Ramos (cell line): ENCODE data around the gene DVL3.

Experiments used
- in situ Hi-C: fragments of 300-500 bp; cut with MboI; formaldehyde crosslinking; loops from one replicate; pipeline ENCODE4 v1.14.3; 2022; ENCODE audit warnings: low sequenced_read_pairs; ENCODE audit not compliant: unreplicated experiment

DVL3 gene

DNA sequence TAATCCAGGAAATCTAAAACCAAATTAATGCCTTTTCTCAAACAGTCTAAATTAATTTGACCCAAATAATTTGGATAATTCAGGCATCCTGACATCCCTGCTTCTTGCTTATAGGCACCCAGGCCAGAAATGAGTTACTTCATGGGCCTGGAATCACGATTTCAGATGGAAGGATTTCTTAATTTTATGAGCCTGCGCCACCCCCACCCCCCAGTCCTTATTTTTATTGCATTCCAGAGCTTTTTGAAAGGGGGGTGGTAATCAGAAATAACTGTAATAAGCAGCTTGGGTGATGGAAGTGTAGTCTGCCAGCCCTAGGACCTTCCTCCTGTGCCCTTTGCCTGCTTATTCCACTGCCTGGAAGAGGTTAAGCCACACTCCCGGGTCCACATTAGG, 20.8 kb downstream of the DVL3 start:
- in situ Hi-C loops = no loop called here

DNA sequence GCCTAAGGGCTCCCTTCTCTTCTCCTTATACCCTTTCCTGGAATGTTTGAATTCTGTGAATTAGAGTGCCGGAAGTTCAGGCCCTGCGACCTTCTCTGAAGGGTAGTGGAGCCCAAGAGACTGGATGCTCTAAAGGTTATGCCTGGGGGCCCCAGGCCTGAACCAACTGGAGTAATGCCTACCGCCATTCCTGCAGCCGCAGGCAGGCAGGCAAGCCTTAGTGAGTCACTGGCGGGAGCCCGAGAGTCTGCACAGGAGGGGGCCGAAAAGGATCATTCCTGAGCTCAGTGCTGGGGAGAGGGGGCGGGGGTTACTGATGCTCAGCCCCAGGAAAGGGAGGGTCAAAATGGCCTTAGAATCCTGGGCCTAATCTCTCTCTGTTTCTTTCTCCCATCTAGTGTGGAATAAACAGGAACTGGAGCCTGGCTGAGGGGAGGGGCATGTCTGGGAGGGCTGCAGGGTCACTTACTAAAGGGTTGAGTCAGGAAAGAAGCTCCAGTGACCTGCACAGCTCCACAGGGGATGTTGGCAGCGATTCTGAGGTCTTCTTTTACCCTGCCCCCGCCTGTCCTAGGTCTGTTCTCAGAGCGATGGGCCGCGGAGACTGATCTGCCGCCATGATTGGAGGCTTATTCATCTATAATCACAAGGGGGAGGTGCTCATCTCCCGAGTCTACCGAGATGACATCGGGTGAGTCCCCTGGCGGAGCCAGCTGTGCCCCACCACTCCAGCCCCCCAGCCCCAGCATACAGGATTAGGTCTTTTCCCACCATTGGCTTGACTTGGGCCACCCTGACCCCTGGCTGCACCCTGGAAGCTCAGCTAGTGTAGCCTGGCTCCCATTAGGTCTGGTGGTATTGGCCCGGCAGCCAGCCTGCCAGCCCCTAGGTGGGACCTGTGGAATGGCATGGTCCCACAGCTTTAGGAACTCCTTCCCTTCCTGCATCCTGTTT, 21.5 kb downstream of the DVL3 start:
- in situ Hi-C loops = no loop called here

DNA sequence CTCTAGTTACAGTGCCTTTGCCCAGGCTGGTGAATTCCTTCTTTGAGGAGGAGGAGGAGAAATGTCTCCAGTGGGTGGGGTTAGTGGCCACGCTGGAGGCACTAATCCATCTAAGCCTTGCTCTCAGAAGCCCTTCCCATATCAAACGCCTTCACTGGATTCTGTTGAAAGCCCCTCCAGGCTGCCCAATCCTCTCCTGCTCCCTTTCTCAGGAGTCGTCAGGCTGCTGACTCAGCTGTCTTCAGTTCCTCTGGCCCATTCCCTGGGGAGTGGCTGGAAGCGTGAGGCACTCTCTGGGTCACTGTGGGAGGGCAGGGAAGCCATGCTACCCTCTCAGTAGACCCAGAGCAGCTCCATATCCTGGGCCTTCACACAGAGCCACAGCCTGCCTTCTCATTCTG, 22.2 kb downstream of the DVL3 start:
- in situ Hi-C loops = no loop called here

DNA sequence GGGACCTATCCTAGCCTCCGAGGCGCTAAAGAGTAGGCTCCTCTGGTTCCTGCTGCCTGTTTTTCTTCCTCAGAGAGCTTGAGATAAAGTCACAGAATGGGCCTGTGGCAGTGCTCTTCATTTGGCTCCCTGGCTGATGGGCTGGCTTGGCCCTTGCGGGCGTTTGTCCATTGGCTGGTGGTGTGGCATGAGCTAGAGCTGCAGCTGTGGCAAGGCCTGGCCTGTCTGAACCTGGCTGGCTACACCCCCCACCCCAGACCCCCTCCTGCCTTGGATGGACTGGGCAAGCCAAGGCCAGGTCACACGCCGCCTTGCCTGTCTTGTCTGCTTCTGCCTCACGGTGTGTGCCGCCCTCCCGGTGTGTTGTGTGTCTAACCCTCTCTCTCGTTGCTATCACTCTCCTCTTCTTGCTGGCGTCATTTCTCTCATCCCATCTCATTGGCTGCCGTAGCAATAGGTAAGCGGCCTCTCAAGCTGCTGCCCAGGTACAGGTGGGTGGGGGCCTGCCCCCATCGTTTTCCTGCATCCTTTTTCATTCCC, 22.7 kb downstream of the DVL3 start:
- in situ Hi-C loops = no loop called here

DNA sequence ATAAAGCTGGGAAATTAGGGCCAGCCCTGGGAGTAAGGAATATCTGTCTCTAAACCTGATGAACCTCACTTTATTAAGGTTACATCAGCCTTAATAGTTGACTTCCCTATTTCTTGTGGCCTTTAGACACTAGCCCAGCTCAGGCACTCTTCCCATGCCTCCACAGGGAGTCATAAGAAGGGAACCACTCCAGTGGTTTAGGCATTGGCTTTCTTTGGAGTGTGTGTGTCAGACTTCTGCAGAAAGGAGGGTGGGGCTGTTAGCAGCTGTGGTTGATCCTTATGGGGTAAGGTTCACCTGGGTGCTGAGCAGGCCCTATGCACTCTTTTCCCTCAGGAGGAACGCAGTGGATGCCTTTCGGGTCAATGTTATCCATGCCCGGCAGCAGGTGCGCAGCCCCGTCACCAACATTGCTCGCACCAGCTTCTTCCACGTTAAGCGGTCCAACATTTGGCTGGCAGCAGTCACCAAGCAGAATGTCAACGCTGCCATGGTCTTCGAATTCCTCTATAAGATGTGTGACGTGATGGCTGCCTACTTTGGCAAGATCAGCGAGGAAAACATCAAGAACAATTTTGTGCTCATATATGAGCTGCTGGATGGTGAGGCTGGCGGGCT, 23.5 kb downstream of the DVL3 start:
- in situ Hi-C loops = no loop called here

DNA sequence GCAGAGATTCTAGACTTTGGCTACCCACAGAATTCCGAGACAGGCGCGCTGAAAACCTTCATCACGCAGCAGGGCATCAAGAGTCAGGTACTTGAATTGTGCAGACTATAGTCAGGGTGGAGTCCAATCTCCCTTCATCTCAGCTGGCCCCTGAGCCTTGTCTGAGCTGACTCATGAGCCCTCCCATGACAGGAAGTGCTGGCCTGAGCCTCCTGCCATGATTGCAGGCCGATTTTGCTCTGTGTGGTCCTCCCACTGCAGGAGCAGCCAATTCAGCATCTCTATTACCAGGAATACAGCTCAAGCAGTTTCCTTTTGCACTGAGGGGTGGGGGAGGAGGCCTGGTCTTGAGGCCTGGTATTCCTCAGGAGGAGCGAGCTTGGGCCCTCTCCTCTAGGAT, 25.0 kb downstream of the DVL3 start:
- in situ Hi-C loops = no loop called here

DNA sequence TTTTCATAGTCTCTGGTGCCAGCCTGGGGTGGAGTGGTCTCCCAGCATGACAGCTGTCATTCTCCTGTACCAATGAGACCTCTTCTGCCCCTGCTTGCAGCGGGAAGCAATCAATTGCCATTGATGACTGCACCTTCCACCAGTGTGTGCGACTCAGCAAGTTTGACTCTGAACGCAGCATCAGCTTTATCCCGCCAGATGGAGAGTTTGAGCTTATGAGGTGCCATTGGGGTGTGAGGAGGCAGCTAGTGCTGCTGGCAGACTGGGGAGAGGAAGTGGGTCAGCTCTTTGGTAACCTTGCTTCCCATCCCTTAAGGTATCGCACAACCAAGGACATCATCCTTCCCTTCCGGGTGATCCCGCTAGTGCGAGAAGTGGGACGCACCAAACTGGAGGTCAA, 26.4 kb downstream of the DVL3 start:
- in situ Hi-C loops = no loop called here

DNA sequence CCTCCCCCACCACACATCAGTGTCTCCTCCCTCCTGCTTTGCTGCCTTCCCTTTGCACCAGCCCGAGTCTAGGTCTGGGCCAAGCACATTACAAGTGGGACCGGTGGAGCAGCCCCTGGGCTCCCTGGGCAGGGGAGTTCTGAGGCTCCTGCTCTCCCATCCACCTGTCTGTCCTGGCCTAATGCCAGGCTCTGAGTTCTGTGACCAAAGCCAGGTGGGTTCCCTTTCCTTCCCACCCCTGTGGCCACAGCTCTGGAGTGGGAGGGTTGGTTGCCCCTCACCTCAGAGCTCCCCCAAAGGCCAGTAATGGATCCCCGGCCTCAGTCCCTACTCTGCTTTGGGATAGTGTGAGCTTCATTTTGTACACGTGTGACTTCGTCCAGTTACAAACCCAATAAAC, 28.5 kb downstream of the DVL3 start:
- in situ Hi-C loops = no loop called here

DNA sequence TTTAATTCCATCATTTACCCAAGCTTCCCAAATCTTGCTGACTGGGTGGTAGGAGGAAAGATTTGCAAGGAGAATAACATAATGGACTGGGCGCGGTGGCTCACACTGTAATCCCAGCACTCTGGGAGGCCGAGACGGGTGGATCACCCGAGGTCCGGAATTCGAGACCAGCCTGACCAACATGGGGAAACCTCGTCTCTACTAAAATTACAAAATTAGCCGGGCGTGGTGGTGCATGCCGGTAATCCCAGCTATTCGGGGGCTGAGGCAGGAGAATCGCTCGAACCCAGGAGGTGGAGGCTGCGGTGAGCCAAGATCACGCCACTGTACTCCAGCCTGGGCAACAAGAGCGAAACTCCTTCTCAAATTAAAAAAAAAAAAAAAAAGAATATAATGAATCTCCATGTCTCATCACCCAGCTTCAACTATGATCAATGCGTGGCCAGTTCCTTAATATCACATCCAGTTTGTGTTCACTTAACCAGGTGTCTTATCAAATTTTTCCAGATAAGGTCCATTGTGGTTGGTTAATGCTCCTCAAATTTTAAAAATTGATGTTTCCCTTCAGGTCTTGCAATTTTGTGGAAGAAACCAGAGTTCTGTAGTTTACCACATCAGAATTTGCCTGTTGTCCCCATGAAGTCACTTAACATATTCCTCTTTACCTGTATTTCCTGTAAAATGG, 29.5 kb downstream of the DVL3 start:
- in situ Hi-C loops = no loop called here

DNA sequence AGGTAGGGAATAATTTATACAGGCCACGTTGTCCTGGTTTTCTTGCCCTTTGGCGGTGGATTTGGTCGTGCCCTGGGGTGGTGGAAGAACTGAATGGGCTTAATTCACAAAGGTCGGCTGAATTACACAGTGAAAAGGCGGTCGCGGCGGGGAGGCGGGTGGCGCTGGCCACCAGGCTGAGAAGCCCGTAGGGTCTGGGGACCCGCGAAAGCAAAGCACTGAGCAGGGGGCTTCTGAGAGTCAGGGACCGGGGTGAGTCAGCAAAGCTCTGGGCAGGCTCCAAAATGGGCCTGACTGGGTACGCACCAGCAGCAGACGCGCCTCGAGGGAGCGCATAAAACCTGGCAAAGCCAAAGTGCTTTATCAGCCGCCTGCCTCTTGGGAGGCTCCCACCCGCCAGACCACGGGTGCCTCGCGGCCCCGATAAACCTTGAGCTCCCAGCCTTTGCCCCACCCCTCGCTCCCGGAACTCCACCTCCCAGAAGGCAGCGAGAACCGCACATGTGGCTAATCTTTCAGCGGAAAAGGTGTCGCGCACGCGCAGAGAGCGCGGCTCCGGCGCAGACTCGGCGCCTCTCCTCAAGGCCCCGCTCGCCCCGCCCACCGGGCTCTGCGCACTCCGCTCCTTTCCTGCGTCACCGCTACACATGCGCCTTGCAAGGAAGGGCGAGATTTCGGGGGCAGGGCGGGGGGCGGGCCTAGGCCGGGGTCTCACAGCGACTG, 30.4 kb downstream of the DVL3 start:
- in situ Hi-C loops = no loop called here

DNA sequence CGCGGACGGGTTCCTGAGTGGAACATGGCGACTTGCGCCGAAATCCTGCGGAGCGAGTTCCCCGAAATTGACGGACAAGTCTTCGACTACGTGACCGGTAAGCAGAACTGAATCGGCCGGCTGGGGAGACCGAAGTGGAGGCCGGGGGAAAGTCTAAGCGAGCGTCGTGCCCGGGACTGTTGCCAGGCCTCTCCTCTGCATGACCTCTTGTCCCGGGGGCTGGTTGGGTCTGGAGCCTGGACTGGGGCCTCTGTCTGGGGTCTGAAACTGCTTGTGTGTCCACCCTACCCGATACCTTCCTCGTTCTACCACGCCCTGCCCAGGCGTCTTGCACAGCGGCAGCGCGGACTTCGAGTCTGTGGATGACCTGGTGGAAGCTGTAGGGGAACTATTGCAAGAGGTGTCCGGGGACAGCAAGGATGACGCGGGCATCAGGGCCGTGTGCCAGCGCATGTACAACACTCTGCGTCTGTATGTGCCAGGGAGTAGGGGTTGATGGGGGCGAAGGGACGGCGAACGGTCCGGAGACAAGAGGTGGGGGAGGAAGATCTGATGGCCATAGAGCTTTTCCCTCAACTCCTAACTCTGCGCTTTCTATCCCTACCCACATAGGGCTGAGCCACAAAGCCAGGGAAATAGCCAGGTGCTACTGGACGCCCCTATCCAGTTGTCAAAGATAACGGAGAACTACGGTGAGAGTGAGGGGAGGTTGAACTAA, 31.2 kb downstream of the DVL3 start, which contains the start of gene ABCF3:
TSS of gene ABCF3 (plus strand) at position 16 of the 718 bp plus-strand sequence. CDS start at position 25, 9 bp downstream.
- in situ Hi-C loops = no loop called here

DNA sequence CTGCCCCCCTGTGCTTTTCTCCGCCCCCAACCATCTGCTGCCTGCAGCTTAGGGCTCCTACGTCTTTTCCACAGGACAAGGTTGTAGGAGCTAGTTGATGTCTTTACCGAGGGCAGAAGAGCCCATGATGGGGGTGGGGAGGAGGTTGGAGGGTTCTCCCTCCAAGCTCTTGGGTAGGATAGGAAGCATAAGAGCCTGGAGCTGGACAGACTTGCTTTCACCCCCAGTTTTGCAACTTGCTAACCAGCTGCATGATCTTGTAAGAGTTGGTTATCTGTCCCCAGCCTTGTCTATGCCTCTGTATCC, 31.7 kb downstream of the DVL3 start:
- in situ Hi-C loops = no loop called here

DNA sequence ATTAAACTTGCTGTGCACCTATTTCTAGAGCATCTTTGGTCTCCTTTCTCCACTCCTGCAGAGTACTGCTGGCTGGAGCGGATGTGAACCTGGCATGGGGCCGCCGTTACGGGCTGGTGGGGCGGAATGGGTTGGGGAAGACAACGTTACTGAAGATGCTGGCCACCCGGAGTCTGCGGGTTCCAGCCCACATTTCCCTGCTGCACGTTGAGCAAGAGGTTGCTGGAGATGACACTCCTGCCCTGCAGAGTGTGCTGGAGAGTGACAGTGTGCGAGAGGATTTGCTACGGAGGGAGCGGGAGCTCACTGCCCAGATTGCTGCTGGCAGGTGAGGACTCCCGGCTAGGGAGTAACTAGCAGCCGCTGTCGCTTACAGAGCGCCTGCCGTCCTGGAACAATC, 32.9 kb downstream of the DVL3 start:
- in situ Hi-C loops = no loop called here

DNA sequence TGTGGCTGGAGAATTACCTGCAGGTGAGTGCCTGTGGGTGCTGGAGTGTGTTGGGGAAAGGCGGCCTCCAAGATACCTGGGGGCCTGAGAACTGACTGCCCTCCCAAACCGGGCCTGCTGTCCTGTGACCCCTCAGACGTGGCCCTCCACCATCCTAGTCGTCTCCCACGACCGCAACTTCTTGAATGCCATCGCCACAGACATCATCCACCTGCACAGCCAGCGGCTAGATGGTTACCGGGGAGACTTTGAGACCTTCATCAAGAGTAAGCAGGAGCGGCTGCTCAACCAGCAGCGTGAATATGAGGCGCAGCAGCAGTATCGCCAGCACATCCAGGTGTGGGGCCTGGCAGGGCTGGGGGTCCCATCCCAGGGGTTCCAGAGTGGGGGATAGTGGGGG, 34.2 kb downstream of the DVL3 start:
- in situ Hi-C loops = no loop called here

DNA sequence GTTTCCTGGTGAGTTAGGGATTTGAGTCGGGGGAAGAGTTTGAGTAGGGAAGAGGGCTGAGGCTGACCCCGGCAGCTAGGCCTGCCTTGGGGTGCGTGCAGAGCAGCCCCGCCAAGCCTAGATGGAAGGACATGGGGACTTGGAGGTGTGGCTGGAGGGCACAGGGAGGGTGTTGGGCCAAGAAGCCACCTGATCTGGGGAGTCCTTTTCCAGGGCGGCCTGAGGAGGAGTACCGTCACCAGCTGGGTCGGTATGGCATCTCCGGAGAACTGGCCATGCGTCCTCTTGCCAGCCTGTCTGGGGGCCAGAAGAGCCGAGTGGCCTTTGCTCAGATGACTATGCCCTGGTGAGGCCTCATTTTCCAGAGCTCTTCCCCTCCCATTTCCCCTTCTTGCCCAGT, 37.7 kb downstream of the DVL3 start:
- in situ Hi-C loops = no loop called here

DNA sequence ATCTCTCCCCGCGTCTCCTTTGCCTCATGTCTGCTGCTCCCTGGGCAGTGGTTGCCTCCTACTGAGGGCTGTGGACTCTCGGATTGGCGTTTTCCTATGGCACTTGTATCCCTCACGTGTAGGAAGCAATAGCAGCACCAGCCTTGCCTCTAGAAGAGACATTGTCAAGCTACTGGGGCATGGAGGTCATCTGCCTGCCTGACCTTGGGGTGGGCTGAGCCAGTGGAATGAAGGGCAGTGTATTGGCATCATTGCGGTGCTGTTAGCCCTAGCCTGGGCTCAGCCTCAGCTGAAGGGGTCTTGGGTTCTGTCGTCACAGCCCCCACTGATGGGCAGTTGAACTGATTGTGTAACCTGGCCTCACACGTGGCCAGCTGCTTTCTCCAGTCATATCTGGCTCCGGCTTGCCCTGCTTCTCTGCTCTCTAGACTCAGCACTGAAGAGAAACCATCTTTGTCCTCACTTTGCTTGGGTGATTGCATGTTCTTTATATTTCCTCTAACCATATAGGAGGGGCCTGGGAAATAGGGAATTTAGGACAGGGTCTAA, 38.9 kb downstream of the DVL3 start:
- in situ Hi-C loops = no loop called here

DNA sequence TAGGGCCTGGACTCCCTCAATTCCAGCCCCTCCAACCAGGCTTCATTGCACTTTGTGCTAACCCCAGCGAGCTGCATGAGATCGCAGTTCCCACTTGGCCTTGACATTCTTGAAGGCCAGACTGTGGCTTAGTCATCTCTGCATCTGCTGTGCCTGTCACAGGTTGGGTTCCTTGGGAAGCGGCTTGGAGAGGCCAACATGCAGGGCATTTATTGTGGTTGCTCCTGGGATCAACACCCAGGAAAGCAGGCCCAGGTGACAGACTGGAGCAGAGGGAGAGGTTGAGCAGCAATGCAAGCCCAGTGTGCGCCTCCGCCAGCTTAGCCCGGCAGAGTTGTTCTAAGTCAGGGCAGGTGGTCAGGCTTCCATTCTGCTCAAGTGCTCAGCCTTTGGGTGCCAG, 41.4 kb downstream of the DVL3 start:
- in situ Hi-C loops = no loop called here

DNA sequence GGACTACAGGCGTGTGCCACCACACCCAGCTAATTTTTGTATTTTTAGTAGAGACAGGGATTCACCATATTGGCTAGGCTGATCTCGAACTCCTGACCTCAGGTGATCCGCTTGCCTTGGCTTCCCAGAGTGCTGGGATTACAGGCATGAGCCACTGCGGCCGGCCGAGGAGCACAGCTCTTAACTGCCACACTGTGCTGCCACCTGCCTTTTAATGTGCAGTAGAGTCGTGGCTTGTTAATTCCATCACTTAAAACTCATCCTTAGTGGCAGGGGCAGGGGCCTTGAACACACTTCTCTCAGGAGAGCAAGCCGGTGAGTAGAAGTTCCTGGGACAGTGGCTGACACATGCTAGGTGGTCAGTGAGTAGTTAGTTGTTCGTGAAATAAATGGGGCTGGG, 43.3 kb downstream of the DVL3 start:
- in situ Hi-C loops = no loop called here

DNA sequence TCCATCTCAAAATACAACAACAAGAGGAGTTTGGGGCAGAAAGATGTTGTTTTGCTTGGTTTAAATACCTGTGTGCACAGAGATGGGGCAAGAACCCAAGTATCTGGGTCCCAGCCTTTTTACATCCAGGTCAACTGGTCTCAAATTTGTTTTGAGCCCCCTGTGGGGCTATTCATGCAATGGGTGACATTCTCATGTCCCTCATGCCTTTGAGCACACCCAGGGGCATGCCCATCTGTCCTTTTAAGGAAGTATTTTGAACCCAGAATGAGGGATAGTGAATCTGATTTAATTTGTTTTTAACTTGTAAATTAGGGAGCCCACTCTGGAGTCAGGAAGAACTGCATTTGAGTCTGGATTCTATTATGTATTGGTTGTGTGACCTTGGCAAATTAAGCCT, 45.6 kb downstream of the DVL3 start:
- in situ Hi-C loops = no loop called here

DNA sequence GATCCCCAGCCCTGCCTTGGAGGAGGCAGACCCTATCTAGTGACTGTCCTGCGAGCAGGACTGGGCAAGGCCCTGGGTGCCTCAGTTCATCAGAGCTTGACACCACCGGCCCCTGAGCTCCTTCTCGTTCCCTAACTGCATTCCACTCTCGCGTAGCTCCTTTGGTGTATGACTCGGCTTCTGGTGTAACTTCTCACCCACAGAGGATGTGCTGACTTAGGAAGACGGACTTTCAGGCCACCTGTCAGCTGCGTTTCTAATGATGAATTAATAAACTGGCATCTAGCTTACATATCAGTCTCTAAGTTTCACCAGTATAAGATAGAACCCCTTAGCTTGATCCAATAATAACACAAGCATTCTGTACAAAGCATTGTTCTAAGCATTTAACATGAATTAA, 48.3 kb downstream of the DVL3 start:
- in situ Hi-C loops = no loop called here
